HG03520 (cell line): ENCODE results near the gene OR2C3.
"Not testable (repeated sequence)": the region's sequence is repeated elsewhere in the genome, so short reads cannot be mapped to it uniquely, and the experiment has no call there.

Source experiments
- ATAC-seq: cut with Tn5 transposase; IDR thresholded peaks from one replicate; pipeline ENCODE4 v1.9.1; 2021; ENCODE audit warnings: mild to moderate bottlenecking, moderate library complexity; ENCODE audit not compliant: unreplicated experiment

Gene OR2C3

DNA sequence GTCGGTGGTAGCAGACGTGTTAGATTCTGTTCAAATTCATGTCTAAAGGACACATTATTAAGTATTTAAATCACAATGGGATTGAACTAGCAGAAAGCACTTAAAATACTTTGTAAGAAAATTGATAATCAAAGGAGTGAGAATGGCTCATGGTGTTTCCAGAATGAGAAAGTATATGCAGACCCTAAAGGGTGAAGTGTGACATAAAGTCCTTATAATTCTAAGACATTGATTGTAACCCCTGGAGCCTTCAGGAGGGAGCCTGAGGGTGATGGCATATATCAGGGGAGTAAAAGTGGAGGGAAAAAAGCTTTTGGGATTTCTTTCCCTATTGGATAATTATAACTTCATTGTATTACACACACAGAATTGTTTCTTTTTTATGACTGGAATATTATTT lies at the start of gene OR2C3:
OR2C3 (minus strand) TSS at position 101 of the 400 bp plus-strand sequence. CDS start 3,929 bp downstream, outside the sequence.
- no peak for ATAC-seq

DNA sequence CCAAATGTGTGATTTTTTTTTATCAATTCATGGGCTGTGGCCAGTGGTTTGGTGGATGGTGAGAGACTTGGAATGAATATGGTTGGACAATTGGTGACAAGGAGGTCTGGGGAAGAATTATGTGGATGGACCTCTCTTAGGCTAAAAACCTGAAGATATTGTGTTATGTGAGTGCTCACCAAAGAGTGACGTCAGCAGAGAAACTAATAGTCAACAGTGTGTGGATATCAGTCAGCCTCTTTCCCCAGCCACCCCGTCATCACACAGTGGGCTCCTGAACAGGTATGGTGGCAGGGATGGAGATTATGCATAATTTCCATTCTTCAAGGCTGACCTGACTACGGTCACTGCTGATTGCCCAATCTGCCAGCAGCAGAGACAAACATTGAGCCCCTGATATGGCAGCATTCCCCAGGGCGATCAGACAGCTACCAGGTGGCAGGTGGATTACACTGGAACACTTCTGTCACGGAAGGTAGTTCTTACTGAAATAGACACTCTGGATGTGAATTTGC lies 42.8 kb upstream of the OR2C3 start:
- no peak for ATAC-seq

DNA sequence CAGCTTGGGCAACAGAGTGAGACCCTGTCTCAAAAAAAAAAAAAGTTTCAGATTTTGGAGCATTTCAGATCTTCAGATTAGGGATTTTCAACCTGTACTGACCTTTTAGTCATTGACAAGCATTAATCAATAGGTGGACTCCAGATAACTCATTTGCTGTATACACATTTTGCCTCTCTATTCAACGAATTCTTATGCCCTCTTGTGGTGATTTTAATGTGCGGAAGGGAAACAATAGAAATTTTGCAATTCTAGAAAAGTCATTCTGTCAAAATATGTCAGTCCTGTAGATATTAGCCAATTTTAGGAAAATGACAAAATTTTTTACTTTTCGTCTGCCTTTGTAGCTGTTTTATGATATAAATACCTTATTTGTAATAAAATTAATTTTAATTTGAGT lies 40.3 kb upstream of the OR2C3 start:
- ATAC-seq, result no peak

DNA sequence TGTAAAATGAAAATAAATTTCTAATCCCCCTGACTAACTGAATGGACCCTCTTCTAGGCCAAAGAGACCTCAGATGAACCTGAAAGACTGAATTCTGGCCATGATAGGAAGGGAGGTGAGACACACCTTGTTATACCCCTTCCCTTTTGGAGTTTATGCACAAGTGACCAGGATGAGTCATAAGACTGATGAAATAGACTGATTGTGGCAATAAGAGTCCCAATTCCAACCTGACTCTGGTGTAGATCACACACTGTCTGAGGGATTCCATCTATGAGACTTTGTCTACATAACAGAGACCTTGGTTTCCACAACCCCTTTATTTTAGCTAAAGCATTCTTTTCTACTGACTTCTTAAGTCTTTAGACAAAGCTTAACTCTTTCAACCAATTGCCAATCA lies 38.4 kb upstream of the OR2C3 start:
- ATAC-seq, result no peak

DNA sequence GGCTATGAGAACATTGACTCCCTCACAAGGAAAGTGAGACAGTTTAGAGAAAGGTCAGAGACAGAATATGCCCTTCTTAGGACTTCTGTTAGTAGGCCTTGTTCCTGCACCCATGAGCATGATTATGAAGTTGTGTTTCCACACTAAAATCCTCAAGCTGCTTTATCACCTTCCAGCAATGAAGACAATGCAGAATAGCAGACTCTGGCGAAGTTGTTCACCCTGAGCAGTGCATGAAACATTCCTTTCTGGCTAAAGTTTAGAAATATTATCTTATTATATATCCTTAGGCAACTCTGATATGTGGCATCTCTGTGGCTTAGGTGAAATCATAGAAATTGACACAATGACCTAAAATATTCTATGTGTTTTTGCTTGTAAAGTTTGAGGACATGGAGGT lies 38.0 kb upstream of the OR2C3 start:
- no peak for ATAC-seq

DNA sequence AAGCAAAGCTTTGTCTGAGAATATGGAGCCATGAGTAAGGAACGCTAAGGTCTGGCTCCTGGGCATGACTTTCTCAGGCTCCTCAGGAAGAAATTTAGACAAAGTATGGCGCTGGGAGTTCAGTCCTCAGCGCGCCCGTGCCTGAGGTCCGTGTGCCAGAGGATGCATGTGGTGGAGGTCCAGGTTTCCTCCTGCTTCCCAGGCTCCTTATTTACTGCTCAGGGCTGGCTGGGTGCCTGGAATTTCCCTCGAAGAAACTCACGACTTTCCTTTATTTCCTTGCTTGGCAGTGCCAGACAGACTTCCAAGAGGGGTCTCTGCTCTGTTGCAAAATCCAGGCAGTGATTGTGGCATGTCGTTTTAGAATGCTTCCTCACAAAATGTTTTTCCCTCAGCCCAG lies 26.0 kb upstream of the OR2C3 start:
- ATAC-seq, result no peak

DNA sequence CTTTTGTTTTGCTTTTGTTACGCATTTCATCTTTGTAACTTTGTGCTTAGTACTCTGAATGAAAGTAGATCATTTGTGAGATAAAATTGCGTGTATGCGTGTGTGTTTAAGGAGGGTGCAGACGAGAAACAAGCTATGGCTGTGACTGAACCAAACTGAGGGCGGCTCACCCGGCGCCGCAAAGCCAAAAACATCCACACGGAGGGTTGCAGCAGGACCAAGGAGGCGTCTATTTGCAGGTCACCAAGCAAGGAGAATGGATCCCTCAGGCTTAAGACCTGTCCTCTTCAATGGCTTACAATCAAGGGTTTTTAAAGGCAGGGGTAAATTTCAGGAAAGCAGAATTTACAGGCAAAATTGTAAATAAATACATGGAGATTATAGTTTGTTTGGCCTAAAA lies 25.5 kb upstream of the OR2C3 start:
- ATAC-seq, result no peak

DNA sequence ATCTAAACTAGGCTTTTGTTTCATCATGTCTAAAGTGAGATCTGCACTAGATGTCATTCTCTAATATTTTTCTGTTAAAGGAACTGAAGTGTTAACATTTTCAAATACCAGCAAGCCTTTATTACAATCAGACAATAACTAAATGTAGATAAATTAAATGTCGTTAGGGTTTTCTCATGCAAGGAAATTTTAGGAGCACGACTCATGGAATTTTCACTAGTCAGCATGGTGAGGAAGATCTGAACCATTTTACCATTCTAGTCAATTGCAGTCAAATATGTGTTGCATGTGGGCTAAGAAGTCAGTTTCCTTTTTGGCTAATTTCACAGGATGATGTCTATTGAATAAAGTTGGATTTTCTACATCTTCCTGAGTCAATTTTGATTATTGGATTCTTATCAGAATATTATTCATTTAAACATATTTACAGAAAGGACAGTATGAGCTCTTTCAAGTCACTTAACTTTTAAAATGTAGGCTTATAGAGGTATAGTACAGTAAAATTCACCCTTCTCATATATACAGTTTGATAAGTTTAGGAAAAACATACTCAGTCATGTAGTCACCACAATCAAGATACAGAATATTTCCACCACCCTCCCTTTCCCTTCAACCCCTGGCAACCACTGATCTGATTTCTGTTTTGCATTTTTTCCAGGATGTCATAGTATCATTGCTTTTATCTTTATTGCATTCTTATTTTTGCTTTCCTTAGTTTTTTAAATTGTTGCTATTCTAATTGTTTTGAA lies 21.9 kb upstream of the OR2C3 start:
- ATAC-seq, result no peak

DNA sequence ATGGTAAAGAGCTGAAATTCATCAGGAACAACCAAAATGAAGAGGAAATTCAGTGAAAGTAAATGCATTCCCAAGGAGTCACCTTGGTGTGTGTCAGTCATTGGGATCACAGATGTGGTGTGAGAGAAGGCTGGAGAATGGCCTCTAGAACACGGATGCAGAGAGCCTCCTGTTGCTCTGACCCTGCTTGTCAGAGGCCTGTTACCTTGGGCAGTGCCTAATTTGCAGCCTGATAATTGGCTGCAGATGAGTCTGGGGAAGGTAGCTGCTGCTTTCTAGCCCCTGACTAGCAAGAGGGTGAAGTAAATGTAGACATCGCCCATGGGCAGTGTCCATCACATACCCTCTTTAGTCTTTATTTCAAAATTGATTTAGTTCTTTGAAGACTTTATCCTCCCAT lies 16.0 kb upstream of the OR2C3 start:
- ATAC-seq, result no peak

DNA sequence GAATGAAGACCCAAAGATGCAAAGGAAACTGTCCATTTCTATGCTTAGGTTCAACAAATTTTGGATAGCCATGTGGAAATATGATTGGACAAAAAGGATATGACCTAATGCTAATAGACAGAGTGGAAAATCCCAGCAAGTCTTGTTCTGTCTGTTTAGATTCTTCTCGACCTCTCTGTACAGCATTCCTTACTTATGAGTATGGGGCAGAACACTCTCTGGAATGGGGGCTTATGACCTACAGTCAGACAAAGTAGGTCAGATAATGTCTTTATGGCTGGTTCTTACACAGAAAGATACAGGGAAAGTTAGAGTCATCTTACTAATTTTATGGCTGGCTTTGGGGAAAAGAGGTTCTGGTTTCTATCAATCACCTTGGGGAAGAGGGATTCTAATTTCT lies 15.5 kb upstream of the OR2C3 start:
- ATAC-seq, result no peak

DNA sequence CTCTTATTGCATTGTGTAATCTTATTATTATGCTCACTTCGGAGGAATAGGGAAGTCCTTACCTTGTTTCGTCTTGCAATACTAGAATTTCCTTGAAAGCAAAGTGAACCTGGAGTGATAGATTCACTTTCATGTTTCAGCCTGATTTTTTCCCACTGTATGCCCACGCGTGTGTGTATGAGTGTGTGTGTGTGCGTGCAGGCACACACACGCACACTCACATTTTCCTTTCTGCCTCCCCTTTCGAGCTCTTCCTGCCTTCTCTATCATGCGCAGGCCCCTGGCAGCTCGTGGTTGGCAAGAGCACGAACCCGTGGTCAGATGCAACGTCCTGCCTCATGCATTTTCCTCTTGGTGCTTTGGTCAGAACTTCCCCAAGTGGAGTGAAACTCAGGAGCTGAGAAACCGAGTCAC lies 12.5 kb upstream of the OR2C3 start, which contains the start of gene GCSAML:
GCSAML (plus strand) TSS at position 366 of the 414 bp plus-strand sequence. CDS start 58 bp downstream, outside the sequence.
- no peak for ATAC-seq

DNA sequence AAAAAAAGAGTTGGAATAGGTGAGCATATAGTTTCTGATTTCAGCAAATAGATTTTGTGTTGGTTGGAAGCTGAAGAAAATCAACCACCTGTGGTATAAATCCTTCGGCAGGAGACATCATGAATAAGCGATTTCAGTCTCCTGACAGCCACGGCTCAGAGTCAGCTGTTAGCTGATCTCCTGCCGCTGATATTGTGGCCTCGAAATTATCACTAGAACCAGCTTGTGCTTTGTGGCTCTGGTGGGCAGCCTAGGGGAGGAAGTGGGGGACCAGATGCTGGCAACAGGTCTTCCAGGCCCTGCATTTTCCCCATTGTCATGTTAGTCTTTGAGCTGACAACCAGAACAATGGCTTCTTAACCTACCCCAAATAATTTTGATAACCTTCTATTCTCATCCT lies 11.9 kb upstream of the OR2C3 start:
- no peak for ATAC-seq

DNA sequence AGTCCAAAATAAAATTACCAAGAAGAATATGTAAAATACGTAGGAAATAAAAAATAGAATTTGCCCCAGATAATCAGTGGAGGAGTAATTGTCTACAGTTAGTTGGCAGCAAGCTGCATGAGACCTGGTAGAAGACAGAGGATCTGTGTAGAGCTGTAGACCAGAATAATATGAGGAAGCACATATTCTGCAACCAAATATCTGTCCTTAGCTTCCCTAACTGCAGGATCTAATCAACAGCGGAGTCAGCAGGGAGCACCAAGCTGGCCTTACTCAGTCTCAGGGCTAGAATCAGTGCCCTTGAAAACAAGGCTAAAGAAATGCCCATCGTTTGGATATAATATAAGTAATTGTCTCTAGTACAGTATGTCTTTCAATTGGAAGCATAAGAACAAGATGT lies 6.6 kb upstream of the OR2C3 start:
- no peak for ATAC-seq

DNA sequence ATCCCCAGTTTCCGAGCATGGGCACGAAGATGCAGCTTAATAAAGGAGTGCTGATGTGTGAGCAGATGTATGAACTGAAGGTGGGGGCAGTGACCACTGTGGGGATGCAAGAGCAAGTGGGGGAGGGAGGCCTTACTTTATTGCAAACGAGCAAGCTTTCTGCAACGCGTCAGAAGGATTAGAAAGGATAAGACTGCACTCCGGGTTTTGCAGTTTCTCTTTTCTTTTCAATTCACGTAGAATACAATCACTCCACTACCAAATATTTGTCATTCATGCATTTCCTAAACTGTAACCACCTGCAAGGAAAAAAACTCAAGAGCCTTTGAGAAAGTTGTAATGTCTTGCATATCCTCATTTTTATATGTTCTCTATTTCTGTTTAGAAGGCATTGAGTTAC lies 4.3 kb upstream of the OR2C3 start:
- no peak for ATAC-seq

DNA sequence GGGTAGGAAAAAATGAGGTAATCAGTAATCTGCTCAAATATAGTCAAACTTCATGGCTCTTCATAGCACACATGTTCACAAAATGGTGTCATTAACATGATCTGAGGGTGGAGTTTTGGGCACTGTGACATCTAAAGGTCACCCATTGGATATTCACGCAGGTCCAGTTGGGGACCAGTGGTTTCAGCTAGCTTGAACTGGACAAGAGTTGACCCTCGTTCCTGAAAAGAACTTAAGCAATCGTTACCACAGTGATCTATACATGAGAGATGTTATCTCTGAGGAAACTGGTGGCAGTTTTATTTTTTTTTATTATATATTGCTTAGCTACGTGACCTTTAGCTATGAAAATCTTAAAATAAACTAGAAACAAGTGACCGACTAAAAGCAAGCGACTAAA lies 3.0 kb upstream of the OR2C3 start:
- ATAC-seq, result no peak

DNA sequence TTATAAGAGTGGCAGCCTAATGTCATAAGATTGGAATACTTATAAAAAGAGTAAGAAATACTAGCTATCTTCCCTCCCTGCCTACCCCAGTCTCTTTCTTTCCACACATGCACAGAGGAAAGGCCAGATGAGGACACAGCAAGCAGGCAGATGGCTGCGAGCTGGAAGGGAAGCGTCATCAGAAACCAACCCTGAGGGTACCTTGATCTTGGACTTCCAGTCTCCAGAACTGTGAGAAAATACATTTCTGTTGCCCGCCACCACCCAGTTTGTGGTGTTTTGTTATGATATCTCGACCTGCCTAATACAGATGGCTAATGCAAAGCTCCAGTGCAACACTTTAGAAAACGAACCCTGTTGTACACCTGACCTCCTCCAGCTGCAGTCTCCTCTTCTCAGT lies 2.3 kb upstream of the OR2C3 start:
- ATAC-seq, result no peak

DNA sequence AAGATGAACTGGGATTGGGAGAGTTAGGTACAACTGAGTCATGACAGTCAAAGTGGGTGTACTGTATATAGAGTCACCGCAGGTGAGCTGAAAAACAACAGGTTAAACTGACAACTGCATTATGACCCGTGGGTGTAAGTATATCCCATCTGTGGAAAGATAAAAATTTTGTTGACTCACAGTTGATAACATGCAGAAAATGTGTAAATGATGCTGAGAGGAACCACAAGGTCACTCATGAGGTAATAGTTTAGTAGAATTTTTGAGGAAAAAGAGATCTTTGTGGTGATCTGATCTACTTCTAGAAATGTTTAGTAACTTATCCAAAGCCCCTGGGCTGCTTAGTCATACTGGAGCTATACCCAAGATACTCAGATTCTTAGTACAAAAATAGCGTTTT lies 838 bp downstream of the OR2C3 start:
- no peak for ATAC-seq

DNA sequence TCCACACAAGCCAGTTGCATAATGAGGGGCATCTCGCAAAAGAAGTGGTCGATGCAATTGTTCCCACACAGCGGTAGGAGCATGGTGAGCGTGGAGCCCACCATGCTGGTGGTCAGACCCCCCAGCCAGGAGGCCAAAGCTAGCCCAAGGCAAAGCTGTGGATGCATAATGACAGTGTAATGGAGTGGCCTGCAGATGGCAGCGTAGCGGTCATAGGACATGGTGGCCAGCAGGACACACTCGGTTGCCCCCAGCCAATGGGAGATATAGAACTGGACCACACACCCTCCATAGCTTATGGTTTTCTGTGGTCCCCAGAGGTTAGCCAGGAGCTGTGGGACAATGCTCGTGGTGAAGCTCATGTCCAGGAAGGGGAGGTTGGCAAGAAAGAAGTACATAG lies 4.3 kb downstream of the OR2C3 start:
- ATAC-seq, result no peak

DNA sequence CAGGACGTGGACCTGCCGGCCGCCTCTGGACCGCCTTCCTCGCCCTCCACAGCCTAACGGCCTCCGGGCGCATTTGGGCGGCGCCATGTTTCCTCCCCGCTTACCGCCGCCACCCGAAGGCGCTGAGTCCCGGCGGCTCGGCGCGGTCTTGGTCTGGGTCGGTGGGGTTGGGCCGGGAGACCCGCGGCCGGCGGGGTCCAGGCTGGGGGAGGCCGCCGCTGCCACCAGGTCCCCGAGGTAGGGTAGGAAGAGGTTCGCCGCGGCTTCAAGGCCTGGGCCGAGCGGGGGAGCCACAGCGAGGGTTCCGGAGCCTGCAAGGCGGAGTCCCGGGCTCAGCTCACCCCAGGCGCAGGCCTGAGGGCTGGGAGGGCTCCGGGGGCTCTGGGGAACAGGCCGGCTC lies 5.5 kb downstream of the OR2C3 start:
- ATAC-seq, result no peak

DNA sequence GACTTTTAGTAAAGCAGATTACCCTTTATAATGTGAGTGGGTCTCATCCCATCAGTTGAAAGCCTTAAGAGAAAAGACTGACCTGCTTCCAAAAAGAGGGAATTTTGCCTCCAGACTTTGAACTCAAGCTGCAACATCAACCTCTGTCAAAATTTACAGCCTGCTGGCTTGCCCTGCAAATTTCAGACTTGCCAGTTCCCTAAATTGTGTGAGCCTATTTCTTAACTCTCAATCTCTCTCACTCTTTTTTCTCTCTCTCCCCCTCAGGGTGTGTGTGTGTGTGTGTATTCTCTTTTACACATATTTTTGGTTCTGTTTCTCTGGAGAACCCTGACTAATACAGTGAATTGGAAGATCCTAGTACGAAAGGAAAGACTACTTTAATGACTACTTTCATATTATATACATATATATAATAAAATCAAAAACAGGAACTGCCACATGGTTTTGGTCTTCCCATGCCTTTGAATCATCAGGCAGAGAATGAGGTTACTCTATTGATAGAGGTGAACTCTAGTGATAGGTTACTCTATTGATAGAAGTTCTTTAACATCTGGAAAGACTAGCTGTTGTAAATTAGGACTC lies 6.4 kb downstream of the OR2C3 start:
- ATAC-seq, result no peak

DNA sequence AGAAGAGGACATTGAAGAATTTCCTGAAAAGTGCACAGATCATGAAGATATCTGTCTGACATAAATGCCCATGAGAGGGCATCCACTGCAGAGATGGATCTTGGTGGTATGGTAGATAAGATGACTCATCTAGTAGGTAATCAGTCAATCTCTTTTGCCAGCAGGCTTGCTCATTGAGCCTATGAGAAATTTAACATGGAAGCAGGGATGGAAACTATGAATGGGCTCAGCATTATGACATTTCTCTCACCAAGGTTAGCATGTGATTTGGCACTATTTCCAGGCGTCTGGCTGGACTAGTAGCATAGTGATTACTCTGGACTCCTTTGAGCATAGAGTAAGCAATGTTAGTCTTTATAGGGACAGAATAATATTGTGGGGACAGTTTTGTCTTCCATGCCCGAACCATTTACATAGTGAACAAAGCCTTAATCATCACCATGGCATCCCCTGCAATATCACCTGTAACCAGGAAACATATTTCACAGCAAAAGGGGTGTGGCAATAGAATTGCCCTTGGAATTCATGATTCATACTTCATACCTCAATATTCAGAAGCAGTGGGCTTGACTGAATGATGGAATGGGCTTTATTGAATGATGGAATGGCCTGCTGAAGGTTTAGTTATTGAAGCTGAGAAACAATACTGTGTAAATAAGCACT lies 7.3 kb downstream of the OR2C3 start:
- no peak for ATAC-seq

DNA sequence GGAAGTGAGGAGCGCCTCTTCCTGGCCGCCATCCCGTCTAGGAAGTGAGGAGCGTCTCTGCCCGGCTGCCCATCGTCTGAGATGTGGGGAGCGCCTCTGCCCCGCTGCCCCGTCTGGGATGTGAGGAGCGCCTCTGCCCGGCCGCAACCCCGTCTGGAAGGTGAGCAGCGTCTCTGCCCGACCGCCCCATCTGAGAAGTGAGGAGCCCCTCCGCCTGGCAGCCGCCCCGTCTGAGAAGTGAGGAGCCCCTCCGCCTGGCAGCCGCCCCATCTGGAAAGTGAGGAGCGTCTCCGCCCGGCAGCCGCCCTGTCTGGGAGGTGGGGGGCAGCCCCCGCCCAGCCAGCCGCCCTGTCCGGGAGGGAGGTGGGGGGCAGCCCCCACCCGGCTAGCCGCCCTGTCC lies 14.4 kb downstream of the OR2C3 start:
- not testable (repeated sequence) for ATAC-seq
